B cell (primary cell): ENCODE results near the gene SLC19A2. TPM values are rescaled to one million over a fixed set of nuclear protein-coding genes. Genes with fewer than 3 reads are reported as not detected.

Experiments
- ATAC-seq: fragments of 200-7000 bp; cut with Tn5 transposase; one replicate; pipeline ENCODE4 v1.10.0; 2021; ENCODE audit warnings: low read depth, mild to moderate bottlenecking, moderate number of reproducible peaks, moderate library complexity
- CTCF ChIA-PET: fragments of 350-600 bp; sonication (Branson Sonifier 250); formaldehyde crosslinking; loops from one replicate; lab custom pipeline; 2021; ENCODE audit warnings: antibody characterized with exemption, inconsistent platforms; lab: Charles Lee
- POLR2A ChIA-PET: fragments of 350-600 bp; sonication (Branson Sonifier 250); formaldehyde crosslinking; loops from one replicate; lab custom pipeline; 2021; ENCODE audit warnings: antibody characterized with exemption; lab: Charles Lee
- DNase-seq: peaks from one replicate; pipeline ENCODE4 v3.0.0; 2013
- H2AFZ ChIP-seq: 2 replicates; pipeline ENCODE4 v1.6.1; 2012; ENCODE audit warnings: mild to moderate bottlenecking, low read depth, low read length; ENCODE audit not compliant: insufficient read depth, poor library complexity, severe bottlenecking
- H3K27ac ChIP-seq, 2 donors: 1 replicate in 1 of 2; 2 replicates in 1 of 2; pipeline ENCODE4 v1.5.1; 2012 to 2013; ENCODE audit warnings: low read length in 2 of 2, mild to moderate bottlenecking in 2 of 2, moderate library complexity in 1 of 2
- H3K27me3 ChIP-seq, 4 experiments: fragments of 200-600 bp in 1 of 4; sonication (generic) in 1 of 4; replicated peaks in 1 of 4; 1 replicate in 2 of 4; 2 replicates in 2 of 4; pipeline versions ENCODE4 v1.6.1 to v1.7.0; 2013 to 2016; ENCODE audit warnings: low read length in 3 of 4, mild to moderate bottlenecking in 2 of 4, mixed read lengths in 1 of 4, moderate library complexity in 1 of 4; ENCODE audit not compliant: insufficient read depth in 4 of 4, control insufficient read depth in 3 of 4; ENCODE audit errors: control extremely low read depth in 1 of 4
- H3K36me3 ChIP-seq, 2 experiments: replicated peaks in 1 of 2; 1 replicate in 1 of 2; 2 replicates in 1 of 2; pipeline versions ENCODE4 v1.6.1 to v1.7.1; 2013; ENCODE audit warnings: low read length in 1 of 2; ENCODE audit not compliant: insufficient read depth in 2 of 2, control insufficient read depth in 1 of 2; ENCODE audit errors: control extremely low read depth in 1 of 2, extremely low read depth in 1 of 2
- H3K4me1 ChIP-seq, 2 donors: fragments of 200-600 bp in 1 of 2; sonication (generic) in 1 of 2; 1 replicate in 1 of 2; 2 replicates in 1 of 2; pipeline versions ENCODE4 v1.5.1 to v1.6.1; 2013 to 2017; ENCODE audit warnings: low read length in 2 of 2; ENCODE audit not compliant: control insufficient read depth in 2 of 2, insufficient read depth in 2 of 2
- H3K4me2 ChIP-seq: replicated peaks from 2 replicates; pipeline ENCODE3; 2012; ENCODE audit warnings: mild to moderate bottlenecking, low read depth, low read length; ENCODE audit not compliant: poor library complexity, severe bottlenecking
- H3K4me3 ChIP-seq, 5 experiments: fragments of 200-600 bp in 1 of 5; sonication (generic) in 1 of 5; 1 replicate in 3 of 5; 2 replicates in 2 of 5; pipeline versions ENCODE4 v1.5.1 to v1.7.0; 2011 to 2016; ENCODE audit warnings: low read length in 4 of 5, mild to moderate bottlenecking in 4 of 5, low read depth in 2 of 5, control low read depth in 1 of 5, moderate library complexity in 1 of 5; ENCODE audit not compliant: insufficient read depth in 1 of 5; ENCODE audit errors: control extremely low read depth in 1 of 5, extremely low read depth in 1 of 5
- H3K79me2 ChIP-seq: fragments of 200-600 bp; sonication (generic); one replicate; pipeline ENCODE4 v1.6.0; 2016; ENCODE audit warnings: low read length; ENCODE audit not compliant: control insufficient read depth, insufficient read depth
- H3K9ac ChIP-seq: fragments of 200-600 bp; sonication (generic); 2 replicates; pipeline ENCODE4 v1.6.1; 2017; ENCODE audit warnings: mild to moderate bottlenecking, low read length, moderate library complexity
- H3K9me3 ChIP-seq, 3 donors: one replicate each; pipeline versions ENCODE4 v1.6.1 to v1.7.1; 2013; ENCODE audit warnings: low read length in 2 of 3; ENCODE audit not compliant: control insufficient read depth in 2 of 3, insufficient read depth in 1 of 3; ENCODE audit errors: control extremely low read depth in 1 of 3
- H4K20me1 ChIP-seq: 2 replicates; pipeline ENCODE4 v1.6.0; 2012; ENCODE audit warnings: mild to moderate bottlenecking, low read length; ENCODE audit not compliant: insufficient read depth, control insufficient read depth, poor library complexity, severe bottlenecking
- H3K27ac Mint-ChIP-seq: one replicate; pipeline ENCODE4 v1.8.0; 2021; ENCODE audit warnings: mixed read lengths
- H3K27me3 Mint-ChIP-seq: one replicate; pipeline ENCODE4 v1.8.0; 2021; ENCODE audit warnings: mixed read lengths
- H3K4me1 Mint-ChIP-seq: one replicate; pipeline ENCODE4 v1.8.0; 2021; ENCODE audit warnings: mixed read lengths
- H3K4me3 Mint-ChIP-seq: one replicate; pipeline ENCODE4 v1.8.0; 2021; ENCODE audit warnings: mixed read lengths
- H3K9me3 Mint-ChIP-seq: one replicate; pipeline ENCODE4 v1.8.0; 2022; ENCODE audit warnings: mixed read lengths; ENCODE audit not compliant: insufficient read depth
- EZH2 ChIP-seq: IDR thresholded peaks from 2 replicates; pipeline ENCODE4 v1.6.1; 2012; ENCODE audit warnings: borderline replicate concordance, low read depth, mild to moderate bottlenecking, moderate library complexity, low read length; ENCODE audit not compliant: insufficient read depth, poor library complexity, severe bottlenecking
- WGBS: methylation state at CpG from one replicate; pipeline ENCODE4 v1.1.5; 2013; ENCODE audit warnings: missing lambda C conversion rate; ENCODE audit not compliant: insufficient coverage; 5-methylcytosine and 5-hydroxymethylcytosine counted together
- intact Hi-C: fragments of 100-400 bp; cut with micrococcal nuclease; formaldehyde crosslinking; loops from one replicate; pipeline ENCODE4 v1.10.0; 2022
- polyA plus RNA-seq: library from polyadenylated mRNA; depleted of rRNA; stranded (reverse); fragments of >200 nt; gene quantifications from 2 replicates; pipeline ENCODE4 v1.2.3, GENCODE V29; 2012
- total RNA-seq, 2 donors: library from RNA; stranded (reverse); fragments of 120-200 nt in 1 of 2; gene quantifications; 1 replicate in 1 of 2; 2 replicates in 1 of 2; pipeline versions ENCODE4 v1.2.3 to v1.2.4, GENCODE V29; 2013 to 2022
- TF ChIP-seq, protein P1 (sequence below): fragments of 200-600 bp; IDR thresholded peaks from one replicate; pipeline ENCODE4 v1.8.0; 2022; ENCODE audit warnings: antibody characterized with exemption, mild to moderate bottlenecking

The SLC19A2 gene
- total and polyA plus RNA-seq, 2 donors (not counting 1 experiment from before 2014, with no cell fraction given): 1.5 to 3.9 TPM

DNA sequence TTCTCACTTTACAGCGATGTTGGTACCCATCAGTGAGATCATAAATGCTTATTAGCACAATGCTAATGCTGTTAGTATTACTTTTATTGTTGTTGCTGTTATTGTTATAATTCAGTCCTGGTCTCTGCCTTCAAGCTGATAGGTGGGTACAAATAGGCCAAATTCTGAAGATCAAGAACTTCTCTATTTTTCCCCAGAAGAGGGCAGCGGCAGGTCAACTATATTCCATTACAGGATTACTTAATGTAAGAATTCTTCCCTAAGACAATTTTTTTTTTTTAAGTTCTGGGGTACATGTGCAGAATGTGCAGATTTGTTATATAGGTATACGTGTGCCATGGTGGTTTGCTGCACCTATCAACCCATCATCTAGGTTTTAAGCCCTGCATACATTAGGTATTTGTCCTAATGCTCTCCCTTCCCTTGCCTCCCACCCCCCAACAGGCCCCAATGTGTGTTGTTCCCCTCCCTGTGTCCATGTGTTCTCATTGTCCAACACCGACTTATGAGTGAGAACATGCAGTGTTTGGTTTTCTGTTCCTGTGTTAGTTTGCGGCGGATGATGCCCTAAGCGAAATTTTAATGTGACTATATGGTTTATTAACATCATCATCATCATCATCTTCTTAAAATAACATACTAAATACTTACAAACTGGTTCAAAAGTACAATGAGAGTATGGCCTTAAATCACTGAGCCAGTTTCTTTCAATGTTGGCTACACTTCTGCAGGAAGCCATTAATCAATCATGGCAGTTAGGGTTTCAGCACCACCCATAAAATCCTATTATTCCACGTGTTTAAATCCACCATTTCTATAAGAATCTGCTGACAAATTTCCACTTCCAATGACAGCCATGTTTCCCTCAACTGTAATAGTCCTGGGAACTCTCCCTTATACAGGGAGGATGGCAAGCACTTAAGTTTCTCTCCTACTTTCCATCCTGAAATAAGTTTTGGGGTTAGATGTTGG lies 19.2 kb downstream of the SLC19A2 start:
- Histone ChIP-seq H2AFZ (no peak overlapping the region), H3K79me2 (no peaks in the 10 kb centered on the region), H3K27me3 (no peaks in the 10 kb centered on the region), H3K9me3 (no peaks in the 10 kb centered on the region), H3K27ac (no peak overlapping the region), H3K4me3 (no peak overlapping the region), H3K4me1 (no peaks in the 10 kb centered on the region), H3K36me3 (no peaks in the 10 kb centered on the region), H3K4me2 (no peak overlapping the region), H3K9ac (no peak overlapping the region), H4K20me1 (no peaks in the 10 kb centered on the region)
- TF ChIP-seq, protein P1, sequence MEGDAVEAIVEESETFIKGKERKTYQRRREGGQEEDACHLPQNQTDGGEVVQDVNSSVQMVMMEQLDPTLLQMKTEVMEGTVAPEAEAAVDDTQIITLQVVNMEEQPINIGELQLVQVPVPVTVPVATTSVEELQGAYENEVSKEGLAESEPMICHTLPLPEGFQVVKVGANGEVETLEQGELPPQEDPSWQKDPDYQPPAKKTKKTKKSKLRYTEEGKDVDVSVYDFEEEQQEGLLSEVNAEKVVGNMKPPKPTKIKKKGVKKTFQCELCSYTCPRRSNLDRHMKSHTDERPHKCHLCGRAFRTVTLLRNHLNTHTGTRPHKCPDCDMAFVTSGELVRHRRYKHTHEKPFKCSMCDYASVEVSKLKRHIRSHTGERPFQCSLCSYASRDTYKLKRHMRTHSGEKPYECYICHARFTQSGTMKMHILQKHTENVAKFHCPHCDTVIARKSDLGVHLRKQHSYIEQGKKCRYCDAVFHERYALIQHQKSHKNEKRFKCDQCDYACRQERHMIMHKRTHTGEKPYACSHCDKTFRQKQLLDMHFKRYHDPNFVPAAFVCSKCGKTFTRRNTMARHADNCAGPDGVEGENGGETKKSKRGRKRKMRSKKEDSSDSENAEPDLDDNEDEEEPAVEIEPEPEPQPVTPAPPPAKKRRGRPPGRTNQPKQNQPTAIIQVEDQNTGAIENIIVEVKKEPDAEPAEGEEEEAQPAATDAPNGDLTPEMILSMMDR: peak; percentile 22
- no peak for TF ChIP-seq EZH2
- peak; percentile 46 for DNase-seq
- no peaks in the 10 kb centered on the region for H3K4me1 Mint-ChIP-seq
- no peaks in the 10 kb centered on the region for H3K9me3 Mint-ChIP-seq
- intact Hi-C loops: loop anchor here (1.0 kb wide), 2 partner anchors 80 to 343 kb away; no protein-coding TSS in a partner anchor
- no peak overlapping the region for H3K4me3 Mint-ChIP-seq
- WGBS: no CpG with 5 or more reads among the region's 8 CpGs
- ATAC-seq: no peak
- H3K27me3 Mint-ChIP-seq: no peaks in the 10 kb centered on the region
- H3K27ac Mint-ChIP-seq: no peak overlapping the region
- POLR2A ChIA-PET: no interaction called here
- CTCF ChIA-PET: interaction anchor here (0.6 to 4.0 kb wide), 9 partner anchors 80 to 819 kb away, joined by 3 to 22 read pairs (median 3); partner anchors contain the start of gene F5

DNA sequence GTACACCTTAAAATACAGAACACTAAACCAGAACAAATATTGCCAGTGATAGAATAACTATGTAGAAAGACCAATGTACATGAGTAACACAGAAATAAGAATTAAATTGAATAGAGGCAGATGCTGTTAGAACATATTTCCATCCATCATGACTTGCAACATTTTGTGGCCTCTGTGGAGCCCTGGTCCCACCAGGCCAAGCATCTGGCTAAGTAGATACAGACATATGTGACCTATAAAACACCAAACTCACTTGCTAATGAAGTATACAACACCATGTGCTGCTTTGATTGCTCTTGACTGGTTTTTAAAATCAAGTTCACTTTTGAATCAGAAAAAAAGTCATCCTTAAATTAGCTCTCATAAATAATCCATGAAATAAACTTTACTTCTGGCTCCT lies 20.5 kb downstream of the SLC19A2 start:
- Histone ChIP-seq H3K27ac (no peak overlapping the region), H3K79me2 (no peaks in the 10 kb centered on the region), H3K4me3 (no peak overlapping the region), H2AFZ (no peak overlapping the region), H3K9ac (no peak overlapping the region), H4K20me1 (no peaks in the 10 kb centered on the region), H3K27me3 (peaks cover 0 to 8% (median 6%) of the 10 kb centered on the region in 4 experiments), H3K9me3 (peaks cover 0 to 3% (median 0%) of the 10 kb centered on the region in 3 donors), H3K4me2 (no peak overlapping the region), H3K4me1 (peaks cover 2 to 3% of the 10 kb centered on the region in 2 donors), H3K36me3 (no peaks in the 10 kb centered on the region)
- H3K4me1 Mint-ChIP-seq: peaks cover 3% of the 10 kb centered on the region
- no peak overlapping the region for H3K4me3 Mint-ChIP-seq
- no peak for DNase-seq
- intact Hi-C loops: no loop called here
- H3K9me3 Mint-ChIP-seq: no peaks in the 10 kb centered on the region
- POLR2A ChIA-PET: no interaction called here
- no peak for ATAC-seq
- TF ChIP-seq, protein P1: no peak
- no peak for TF ChIP-seq EZH2
- H3K27me3 Mint-ChIP-seq: peaks cover 9% of the 10 kb centered on the region
- CTCF ChIA-PET: interaction anchor here (1.1 to 4.0 kb wide), 5 partner anchors 81 to 345 kb away, joined by 3 to 22 read pairs (median 5); partner anchors contain the start of gene F5
- no peak overlapping the region for H3K27ac Mint-ChIP-seq
